ENCODE results near the gene GSTA2.
"Not testable (repeated sequence)": the region's sequence is repeated elsewhere in the genome, so short reads cannot be mapped to it uniquely, and the experiment has no call there.

- TF ChIP-seq ATF2 (CRISPR knock-in tag; IDR thresholded peaks at IDR 0.05; ENCODE audit: borderline replicate concordance, low read depth); CTCF (IDR thresholded peaks at IDR 0.05); AFF4 (CRISPR knock-in tag; IDR thresholded peaks at IDR 0.05; ENCODE audit: borderline replicate concordance): not testable (repeated sequence)
Measured at GRCh38 chr6:52757651-52758338, 5.5 kb downstream of the GSTA2 start.
